Ishikawa (cell line): Measurements from ENCODE around the gene B3GLCT.

Experiments used
- CEBPB ChIP-seq: IDR thresholded peaks from 2 replicates; pipeline ENCODE4 v1.6.1; 2012
- CREB1 ChIP-seq: IDR thresholded peaks from 2 replicates; pipeline ENCODE4 v1.6.1; 2012; ENCODE audit warnings: low read depth
- EGR1 ChIP-seq: IDR thresholded peaks from 2 replicates; pipeline ENCODE4 v1.6.1; 2012
- EP300 ChIP-seq: IDR thresholded peaks from 2 replicates; pipeline ENCODE4 v1.6.1; 2012; ENCODE audit warnings: borderline replicate concordance
- FOXM1 ChIP-seq: IDR thresholded peaks from 2 replicates; pipeline ENCODE4 v1.6.1; 2012; ENCODE audit warnings: low read depth, borderline replicate concordance
- NFIC ChIP-seq: IDR thresholded peaks from 2 replicates; pipeline ENCODE4 v1.6.1; 2012
- RAD21 ChIP-seq: IDR thresholded peaks from 2 replicates; pipeline ENCODE4 v1.6.1; 2012; ENCODE audit warnings: low read depth
- TAF1 ChIP-seq: IDR thresholded peaks from 2 replicates; pipeline ENCODE4 v1.6.1; 2012; ENCODE audit warnings: low read depth, mild to moderate bottlenecking
- TCF12 ChIP-seq: IDR thresholded peaks from 2 replicates; pipeline ENCODE4 v1.6.1; 2012; ENCODE audit warnings: low read depth
- TEAD4 ChIP-seq: IDR thresholded peaks from 2 replicates; pipeline ENCODE4 v1.6.1; 2012
- USF1 ChIP-seq: IDR thresholded peaks from 2 replicates; pipeline ENCODE4 v1.6.1; 2012
- YY1 ChIP-seq: IDR thresholded peaks from 2 replicates; pipeline ENCODE4 v1.6.1; 2012; ENCODE audit warnings: low read depth
- ZBTB7A ChIP-seq: IDR thresholded peaks from 2 replicates; pipeline ENCODE4 v1.6.1; 2012; ENCODE audit warnings: low read depth
- TF ChIP-seq, protein P1 (sequence below): IDR thresholded peaks from 2 replicates; pipeline ENCODE4 v1.6.1; 2012; ENCODE audit warnings: low read depth, mild to moderate bottlenecking
- TF ChIP-seq, protein P2 (sequence below): IDR thresholded peaks from 2 replicates; pipeline ENCODE4 v1.6.1; 2012

B3GLCT gene

DNA sequence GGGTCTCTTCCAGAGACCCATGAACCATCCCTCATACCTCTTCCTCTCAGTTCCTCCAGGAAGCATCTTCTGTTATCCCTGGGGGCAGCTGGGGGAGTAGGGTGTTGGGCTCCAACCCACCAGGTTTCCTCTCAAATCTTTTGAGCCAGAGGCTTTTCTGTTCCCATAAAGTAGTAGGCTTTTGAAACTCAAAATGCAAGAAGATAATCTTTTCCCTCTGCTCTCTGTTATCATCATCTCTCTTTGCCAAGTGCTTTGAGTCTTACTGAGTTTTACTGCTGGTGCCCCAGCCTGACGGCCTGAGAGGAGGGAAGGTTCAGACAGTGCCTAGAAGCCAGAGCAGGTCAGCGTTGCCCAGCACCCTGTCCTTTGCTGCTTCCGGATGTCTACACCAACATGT, 157.2 kb downstream of the B3GLCT start:
- TF ChIP-seq EGR1, result no peak
- no peak for TF ChIP-seq TEAD4
- no peak for TF ChIP-seq FOXM1
- TF ChIP-seq CEBPB, result no peak
- no peak for TF ChIP-seq ZBTB7A
- no peak for TF ChIP-seq CREB1
- no peak for TF ChIP-seq EP300
- no peak for TF ChIP-seq TAF1
- no peak for TF ChIP-seq TCF12
- TF ChIP-seq, protein P1, sequence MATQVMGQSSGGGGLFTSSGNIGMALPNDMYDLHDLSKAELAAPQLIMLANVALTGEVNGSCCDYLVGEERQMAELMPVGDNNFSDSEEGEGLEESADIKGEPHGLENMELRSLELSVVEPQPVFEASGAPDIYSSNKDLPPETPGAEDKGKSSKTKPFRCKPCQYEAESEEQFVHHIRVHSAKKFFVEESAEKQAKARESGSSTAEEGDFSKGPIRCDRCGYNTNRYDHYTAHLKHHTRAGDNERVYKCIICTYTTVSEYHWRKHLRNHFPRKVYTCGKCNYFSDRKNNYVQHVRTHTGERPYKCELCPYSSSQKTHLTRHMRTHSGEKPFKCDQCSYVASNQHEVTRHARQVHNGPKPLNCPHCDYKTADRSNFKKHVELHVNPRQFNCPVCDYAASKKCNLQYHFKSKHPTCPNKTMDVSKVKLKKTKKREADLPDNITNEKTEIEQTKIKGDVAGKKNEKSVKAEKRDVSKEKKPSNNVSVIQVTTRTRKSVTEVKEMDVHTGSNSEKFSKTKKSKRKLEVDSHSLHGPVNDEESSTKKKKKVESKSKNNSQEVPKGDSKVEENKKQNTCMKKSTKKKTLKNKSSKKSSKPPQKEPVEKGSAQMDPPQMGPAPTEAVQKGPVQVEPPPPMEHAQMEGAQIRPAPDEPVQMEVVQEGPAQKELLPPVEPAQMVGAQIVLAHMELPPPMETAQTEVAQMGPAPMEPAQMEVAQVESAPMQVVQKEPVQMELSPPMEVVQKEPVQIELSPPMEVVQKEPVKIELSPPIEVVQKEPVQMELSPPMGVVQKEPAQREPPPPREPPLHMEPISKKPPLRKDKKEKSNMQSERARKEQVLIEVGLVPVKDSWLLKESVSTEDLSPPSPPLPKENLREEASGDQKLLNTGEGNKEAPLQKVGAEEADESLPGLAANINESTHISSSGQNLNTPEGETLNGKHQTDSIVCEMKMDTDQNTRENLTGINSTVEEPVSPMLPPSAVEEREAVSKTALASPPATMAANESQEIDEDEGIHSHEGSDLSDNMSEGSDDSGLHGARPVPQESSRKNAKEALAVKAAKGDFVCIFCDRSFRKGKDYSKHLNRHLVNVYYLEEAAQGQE, result no peak

- no peak for TF ChIP-seq RAD21
- TF ChIP-seq YY1, result no peak
- no peak for TF ChIP-seq EGR1
- no peak for TF ChIP-seq CREB1
- no peak for TF ChIP-seq TAF1
- no peak for TF ChIP-seq ZBTB7A
- no peak for TF ChIP-seq FOXM1
- TF ChIP-seq NFIC, result no peak
- no peak for TF ChIP-seq USF1
- TF ChIP-seq, protein P1, result no peak
- TF ChIP-seq TCF12, result no peak
- TF ChIP-seq, protein P2, sequence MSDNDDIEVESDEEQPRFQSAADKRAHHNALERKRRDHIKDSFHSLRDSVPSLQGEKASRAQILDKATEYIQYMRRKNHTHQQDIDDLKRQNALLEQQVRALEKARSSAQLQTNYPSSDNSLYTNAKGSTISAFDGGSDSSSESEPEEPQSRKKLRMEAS, result no peak
- TF ChIP-seq EP300, result no peak
- TF ChIP-seq CEBPB, result no peak
Measured at GRCh38 chr13:31357581-31357980, 157.8 kb downstream of the B3GLCT start.

- TF ChIP-seq FOXM1, result no peak
- TF ChIP-seq CREB1, result no peak
- TF ChIP-seq, protein P1, result no peak
- TF ChIP-seq TAF1, result no peak
- TF ChIP-seq EP300, result no peak
- TF ChIP-seq TCF12, result no peak
- TF ChIP-seq CEBPB, result no peak
- TF ChIP-seq RAD21, result no peak
- TF ChIP-seq YY1, result no peak
- no peak for TF ChIP-seq NFIC
- TF ChIP-seq USF1, result no peak
- no peak for TF ChIP-seq ZBTB7A
- TF ChIP-seq, protein P2, result no peak
- TF ChIP-seq TEAD4, result no peak
- no peak for TF ChIP-seq EGR1
Measured at GRCh38 chr13:31361673-31362072, 161.9 kb downstream of the B3GLCT start.

GRCh38 chr13:31365630-31366029, 165.9 kb downstream of the B3GLCT start:
- TF ChIP-seq USF1, result no peak
- no peak for TF ChIP-seq TEAD4
- TF ChIP-seq, protein P1, result no peak
- TF ChIP-seq RAD21, result no peak
- TF ChIP-seq CREB1, result no peak
- no peak for TF ChIP-seq FOXM1
- TF ChIP-seq ZBTB7A, result no peak
- no peak for TF ChIP-seq EGR1
- no peak for TF ChIP-seq EP300
- TF ChIP-seq TAF1, result no peak
- TF ChIP-seq, protein P2, result no peak
- no peak for TF ChIP-seq TCF12
- no peak for TF ChIP-seq CEBPB
